H1 (cell line): ENCODE data around the gene TPP2. TPM values are rescaled to one million over a fixed set of nuclear protein-coding genes. Genes with fewer than 3 reads are reported as not detected.

Experiments
- CTCF ChIA-PET: fragments of 300-600 bp; sonication (Branson Sonifier 250); formaldehyde crosslinking; loops from one replicate; lab custom pipeline; 2021; ENCODE audit not compliant: partially characterized antibody; lab: Charles Lee
- POLR2A ChIA-PET: fragments of 300-600 bp; sonication (Branson Sonifier 250); formaldehyde crosslinking; loops from one replicate; lab custom pipeline; 2021; ENCODE audit warnings: inconsistent platforms; ENCODE audit not compliant: partially characterized antibody; lab: Charles Lee
- DNase-seq, 2 experiments: peaks; one replicate each; pipeline versions ENCODE4 v3.0.0 to v3.0.0-alpha.2; 2010 to 2022; ENCODE audit warnings: low spot score in 2 of 2, low read depth in 1 of 2, mixed read lengths in 1 of 2
- FAIRE-seq: peaks from 2 replicates; lab custom pipeline; 2011; peaks lifted over from hg19 to GRCh38; lab: Jason Lieb, UNC
- H2AFZ ChIP-seq: 2 replicates; pipeline ENCODE4 v1.8.1; 2012; ENCODE audit warnings: low read length, inconsistent platforms
- H2AK5ac ChIP-seq: 2 replicates; pipeline ENCODE4 v1.6.1; 2013; ENCODE audit warnings: low read depth, low read length
- H2BK120ac ChIP-seq: replicated peaks from 2 replicates; pipeline ENCODE3; 2013; ENCODE audit warnings: low read depth, low read length, inconsistent platforms
- H2BK12ac ChIP-seq: 2 replicates; pipeline ENCODE4 v1.6.1; 2013; ENCODE audit warnings: low read depth, low read length
- H2BK15ac ChIP-seq: 2 replicates; pipeline ENCODE4 v1.6.1; 2013; ENCODE audit warnings: low read length
- H2BK20ac ChIP-seq: 2 replicates; pipeline ENCODE4 v1.6.1; 2013; ENCODE audit warnings: low read length
- H2BK5ac ChIP-seq: 2 replicates; pipeline ENCODE4 v1.6.1; 2013; ENCODE audit warnings: low read depth, low read length
- H3K14ac ChIP-seq: 2 replicates; pipeline ENCODE4 v1.6.1; 2013; ENCODE audit warnings: inconsistent platforms; ENCODE audit not compliant: insufficient read length
- H3K18ac ChIP-seq: 2 replicates; pipeline ENCODE4 v1.6.1; 2013; ENCODE audit warnings: low read length; ENCODE audit errors: extremely low read depth
- H3K23ac ChIP-seq: 2 replicates; pipeline ENCODE4 v1.6.1; 2013; ENCODE audit warnings: inconsistent platforms; ENCODE audit not compliant: insufficient read length
- H3K23me2 ChIP-seq: 2 replicates; pipeline ENCODE4 v1.6.1; 2013; ENCODE audit warnings: low read depth, low read length
- H3K27ac ChIP-seq: 2 replicates; pipeline ENCODE4 v1.6.1; 2011; ENCODE audit warnings: low read depth, low read length, inconsistent platforms
- H3K27me3 ChIP-seq, 4 experiments: replicated peaks in 1 of 4; 1 replicate in 1 of 4; 2 replicates in 3 of 4; pipeline versions ENCODE4 v1.6.1 to v1.8.1; 2011 to 2013; ENCODE audit warnings: low read length in 3 of 4, mild to moderate bottlenecking in 3 of 4, inconsistent platforms in 2 of 4, mixed read lengths in 2 of 4, moderate library complexity in 1 of 4; ENCODE audit not compliant: control insufficient read depth in 3 of 4, insufficient read depth in 3 of 4; ENCODE audit errors: extremely low read depth in 1 of 4
- H3K36me3 ChIP-seq, 4 experiments: 2 replicates each; pipeline versions ENCODE4 v1.6.1 to v1.8.1; 2011 to 2013; ENCODE audit warnings: mild to moderate bottlenecking in 4 of 4, low read length in 3 of 4, moderate library complexity in 2 of 4, control low read depth in 1 of 4, inconsistent platforms in 1 of 4; ENCODE audit not compliant: insufficient read depth in 4 of 4, control insufficient read depth in 2 of 4
- H3K4ac ChIP-seq: replicated peaks from 2 replicates; pipeline ENCODE3; 2013; ENCODE audit warnings: low read length, low read depth, mixed read lengths, inconsistent platforms; ENCODE audit not compliant: insufficient read length
- H3K4me1 ChIP-seq, 4 experiments: replicated peaks in 1 of 4; 1 replicate in 1 of 4; 2 replicates in 3 of 4; pipeline versions ENCODE4 v1.6.1 to v1.8.1; 2011 to 2013; ENCODE audit warnings: low read length in 3 of 4, inconsistent platforms in 2 of 4, mixed read lengths in 1 of 4; ENCODE audit not compliant: insufficient read depth in 4 of 4, control insufficient read depth in 3 of 4
- H3K4me2 ChIP-seq, 2 experiments: 2 replicates each; pipeline versions ENCODE4 v1.6.1 to v1.8.1; 2011 to 2013; ENCODE audit warnings: low read depth in 2 of 2, low read length in 2 of 2, control low read depth in 1 of 2, inconsistent platforms in 1 of 2, mild to moderate bottlenecking in 1 of 2; ENCODE audit not compliant: insufficient read depth in 1 of 2
- H3K4me3 ChIP-seq, 4 experiments: fragments of 200-600, 300-600 bp in 1 of 4; sonication (generic), shearing (Covaris generic), sonication (Bioruptor Twin) in 1 of 4; 2 replicates each; pipeline versions ENCODE4 v1.5.1 to v1.8.1; 2011 to 2016; ENCODE audit warnings: low read length in 4 of 4, low read depth in 3 of 4, control low read depth in 2 of 4, inconsistent platforms in 2 of 4, mild to moderate bottlenecking in 2 of 4, mixed read lengths in 1 of 4, moderate library complexity in 1 of 4; ENCODE audit not compliant: insufficient read depth in 2 of 4; ENCODE audit errors: extremely low read depth in 1 of 4
- H3K56ac ChIP-seq: replicated peaks from 2 replicates; pipeline ENCODE3; 2013; ENCODE audit warnings: low read depth, mild to moderate bottlenecking, mixed read lengths, low read length, inconsistent platforms; ENCODE audit not compliant: insufficient read length
- H3K79me1 ChIP-seq: 2 replicates; pipeline ENCODE4 v1.6.1; 2013; ENCODE audit warnings: low read depth, low read length, control low read depth
- H3K79me2 ChIP-seq, 2 experiments: 2 replicates each; pipeline versions ENCODE4 v1.6.1 to v1.8.1; 2012 to 2013; ENCODE audit warnings: low read length in 2 of 2, mild to moderate bottlenecking in 2 of 2, inconsistent platforms in 1 of 2; ENCODE audit not compliant: insufficient read depth in 2 of 2, control insufficient read depth in 1 of 2
- H3K9ac ChIP-seq, 4 experiments: replicated peaks in 1 of 4; 1 replicate in 1 of 4; 2 replicates in 3 of 4; pipeline versions ENCODE4 v1.6.1 to v1.8.1; 2011 to 2013; ENCODE audit warnings: low read depth in 3 of 4, low read length in 3 of 4, control low read depth in 2 of 4, mild to moderate bottlenecking in 2 of 4, moderate library complexity in 2 of 4, inconsistent platforms in 1 of 4; ENCODE audit errors: extremely low read depth in 1 of 4
- H3K9me3 ChIP-seq, 2 experiments: 2 replicates each; pipeline versions ENCODE4 v1.6.1 to v1.8.1; 2012 to 2013; ENCODE audit warnings: mild to moderate bottlenecking in 2 of 2, moderate library complexity in 2 of 2, control low read depth in 1 of 2, inconsistent platforms in 1 of 2, low read depth in 1 of 2, low read length in 1 of 2, mixed read lengths in 1 of 2; ENCODE audit not compliant: insufficient read depth in 2 of 2
- H4K20me1 ChIP-seq, 2 experiments: replicated peaks in 1 of 2; 2 replicates each; pipeline versions ENCODE3 to v1.8.1; 2011 to 2013; ENCODE audit warnings: inconsistent platforms in 2 of 2, low read length in 2 of 2, mild to moderate bottlenecking in 1 of 2; ENCODE audit not compliant: insufficient read depth in 2 of 2, control insufficient read depth in 1 of 2
- H4K5ac ChIP-seq: 2 replicates; pipeline ENCODE4 v1.6.1; 2013; ENCODE audit warnings: low read length, low read depth, mixed read lengths, inconsistent platforms; ENCODE audit not compliant: insufficient read length
- H4K8ac ChIP-seq: 2 replicates; pipeline ENCODE4 v1.8.0; 2013; ENCODE audit warnings: mild to moderate bottlenecking, moderate library complexity, low read length, inconsistent platforms; ENCODE audit not compliant: insufficient read depth; ENCODE audit errors: extremely low read depth
- H4K91ac ChIP-seq: replicated peaks from 2 replicates; pipeline ENCODE3; 2013; ENCODE audit warnings: low read length, mixed read lengths, inconsistent platforms; ENCODE audit not compliant: insufficient read length
- RAD21 ChIP-seq, 2 experiments: IDR thresholded peaks in 1 of 2; conservative IDR thresholded peaks in 1 of 2; 2 replicates each; pipeline ENCODE4 v1.6.1; 2011; ENCODE audit warnings: low read depth in 2 of 2, low read length in 2 of 2, improper control_type of control experiment in 1 of 2, inconsistent platforms in 1 of 2, mild to moderate bottlenecking in 1 of 2, moderate library complexity in 1 of 2
- RFX5 ChIP-seq: IDR thresholded peaks from 2 replicates; pipeline ENCODE4 v1.6.1; 2011; ENCODE audit warnings: low read depth, low read length, improper control_type of control experiment, borderline replicate concordance
- TAF7 ChIP-seq: optimal IDR thresholded peaks from 2 replicates; pipeline ENCODE3; 2011; ENCODE audit warnings: low read depth, mild to moderate bottlenecking, inconsistent platforms, low read length, moderate library complexity, borderline replicate concordance
- WGBS, 2 experiments: shearing (Covaris generic) in 1 of 2; methylation state at CpG; one replicate each; pipeline versions ENCODE4 v1.1.6 to v1.1.7; 2013 to 2015; ENCODE audit warnings: low lambda C conversion rate in 2 of 2, mixed read lengths in 2 of 2, inconsistent platforms in 1 of 2, low coverage in 1 of 2, missing lambda C conversion rate in 1 of 2; ENCODE audit not compliant: insufficient replicate concordance in 2 of 2, insufficient coverage in 1 of 2, insufficient read length in 1 of 2; ENCODE audit errors: extremely low coverage in 1 of 2, missing lambda C conversion rate in 1 of 2; 5-methylcytosine and 5-hydroxymethylcytosine counted together
- polyA plus RNA-seq, 7 experiments: library from polyadenylated mRNA; depleted of rRNA in 3 of 7; stranded (reverse) in 5 of 7; unstranded in 2 of 7; fragments of >200 nt in 5 of 7; fragments of 200-250 nt in 2 of 7; gene quantifications; 1 replicate in 5 of 7; 2 replicates in 1 of 7; 4 replicates in 1 of 7; pipeline versions ENCODE4 v1.2.1 to v1.2.3, GENCODE V29; 2011 to 2013; ENCODE audit warnings: missing spikeins in 2 of 7, mixed read lengths in 2 of 7
- total RNA-seq: library from RNA; stranded (reverse); fragmentation: NEBNext Ultra II Directional; extraction: Animal tissue kit (Norgen Biotek cat#: 25700); gene quantifications from 2 replicates; pipeline ENCODE4 v1.2.1, GENCODE V29; 2021
- TF ChIP-seq, protein P1 (sequence below): IDR thresholded peaks from 2 replicates; pipeline ENCODE4 v1.6.1; 2012; ENCODE audit warnings: inconsistent platforms

TPP2 gene
- total and polyA plus RNA-seq, 2 of the 8 experiments (the other 6 are each of a cell fraction or from before 2014, with no cell fraction given) = 15.9 to 85.7 TPM

DNA sequence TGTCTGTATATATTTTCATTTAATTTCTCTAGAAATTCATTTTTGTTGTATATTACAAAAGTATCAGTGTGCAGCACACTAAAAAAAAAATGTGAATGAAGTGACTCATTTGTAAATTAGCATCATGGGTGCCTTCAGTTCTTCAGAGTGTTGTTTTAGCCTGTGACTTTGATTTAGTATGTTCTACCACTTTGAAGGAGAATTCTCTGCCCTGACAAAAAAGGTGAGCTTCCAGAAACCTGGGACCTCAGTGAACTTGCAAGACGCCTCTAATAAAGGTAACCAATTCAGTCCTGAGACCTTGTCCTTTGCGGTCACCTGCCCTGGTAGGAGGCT, 95.7 kb downstream of the TPP2 start:
- POLR2A ChIA-PET = interaction anchor here (1.2 kb wide), 1 partner anchor 11 kb away, joined by 4 read pairs; no protein-coding TSS in a partner anchor
- H3K4me1 ChIP-seq = peaks cover 0 to 11% (median 8%) of the 10 kb centered on the region in 4 experiments
- H4K5ac ChIP-seq = no peak overlapping the region
- WGBS, 2 experiments = 77% methylated on average over 2 of the region's 2 CpGs; no CpG with 5 or more reads in 1 of the 2 experiments
- FAIRE-seq (no peak), DNase-seq (no peak)
- H3K56ac ChIP-seq = no peak overlapping the region
- H3K27ac ChIP-seq = no peak overlapping the region
- H3K14ac ChIP-seq = no peak overlapping the region
- H4K91ac ChIP-seq = no peak overlapping the region
- no peak overlapping the region for H3K9ac ChIP-seq
- H2BK12ac ChIP-seq = 0 out of 2 replicates have a peak overlapping the region, but pooled peaks have one; percentile 31
- no peaks in the 10 kb centered on the region for H3K27me3 ChIP-seq
- CTCF ChIA-PET = interaction anchor here (0.7 to 1.4 kb wide), 3 partner anchors 9 to 154 kb away, joined by 3 to 4 read pairs (median 3); partner anchors contain the start of gene ERCC5
- H3K23me2 ChIP-seq = no peaks in the 10 kb centered on the region; the same call in 1 of the 2 replicates
- no peak overlapping the region; the same call in 1 of the 2 replicates for H2AFZ ChIP-seq
- H3K36me3 ChIP-seq = no peaks in the 10 kb centered on the region
- H2BK120ac ChIP-seq = no peak overlapping the region
- no peak overlapping the region for H2BK5ac ChIP-seq
- H3K9me3 ChIP-seq = no peaks in the 10 kb centered on the region
- TF ChIP-seq TAF7 (no peak), RAD21 (IDR thresholded peaks at IDR 0.05 in 1 of 2, conservative IDR thresholded peaks at IDR 0.05 in 1 of 2; ENCODE audit: low read depth in 2 of 2, low read length in 2 of 2) (no peak), RFX5 (no peak)
- TF ChIP-seq, protein P1, sequence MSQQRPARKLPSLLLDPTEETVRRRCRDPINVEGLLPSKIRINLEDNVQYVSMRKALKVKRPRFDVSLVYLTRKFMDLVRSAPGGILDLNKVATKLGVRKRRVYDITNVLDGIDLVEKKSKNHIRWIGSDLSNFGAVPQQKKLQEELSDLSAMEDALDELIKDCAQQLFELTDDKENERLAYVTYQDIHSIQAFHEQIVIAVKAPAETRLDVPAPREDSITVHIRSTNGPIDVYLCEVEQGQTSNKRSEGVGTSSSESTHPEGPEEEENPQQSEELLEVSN = no peak
- TF ChIP-seq, all 59 proteins: peak for 0
- Histone ChIP-seq H3K4me3 (no peak overlapping the region), H3K18ac (no peak overlapping the region), H3K4me2 (peak overlapping the region in 1 of 2 experiments; percentile 43; a peak in 1 of 4 replicates), H3K79me1 (no peaks in the 10 kb centered on the region), H4K8ac (no peak overlapping the region), H3K79me2 (no peaks in the 10 kb centered on the region), H3K4ac (no peak overlapping the region), H2BK20ac (no peak overlapping the region), H2AK5ac (no peak overlapping the region), H2BK15ac (no peak overlapping the region), H3K23ac (no peak overlapping the region), H4K20me1 (no peaks in the 10 kb centered on the region)
